Tibial nerve (tissue), 4 donors: Measurements from ENCODE around the gene TDP1.

Experiments used
- CTCF ChIP-seq, 5 experiments: fragments of 200-600 bp in 3 of 5; fragments of 450-650 bp in 2 of 5; sonication (generic) in 3 of 5; IDR thresholded peaks; one replicate each; pipeline ENCODE4 v1.5.1; 2016 to 2019; ENCODE audit warnings: antibody characterized with exemption in 5 of 5, mild to moderate bottlenecking in 3 of 5, moderate library complexity in 2 of 5
- EP300 ChIP-seq, 2 donors: sonication (generic); formaldehyde crosslinking; IDR thresholded peaks; one replicate each; pipeline ENCODE4 v1.6.1; 2017; ENCODE audit warnings: antibody characterized with exemption in 2 of 2, mild to moderate bottlenecking in 1 of 2
- POLR2A ChIP-seq, 2 donors: fragments of 450-650 bp; IDR thresholded peaks; one replicate each; pipeline ENCODE4 v1.6.1; 2017; ENCODE audit warnings: antibody characterized with exemption in 2 of 2, mild to moderate bottlenecking in 2 of 2, moderate library complexity in 2 of 2

- TF ChIP-seq EP300 (IDR thresholded peaks at IDR 0.05) (no peak), CTCF (IDR thresholded peaks at IDR 0.05) (no peak), POLR2A (IDR thresholded peaks at IDR 0.05) (no peak)
These were observed 19.0 kb upstream of the TDP1 start for GRCh38 chr14:89936654-89937185.
